ENCODE data around the gene ROM1.

The ROM1 gene

DNA sequence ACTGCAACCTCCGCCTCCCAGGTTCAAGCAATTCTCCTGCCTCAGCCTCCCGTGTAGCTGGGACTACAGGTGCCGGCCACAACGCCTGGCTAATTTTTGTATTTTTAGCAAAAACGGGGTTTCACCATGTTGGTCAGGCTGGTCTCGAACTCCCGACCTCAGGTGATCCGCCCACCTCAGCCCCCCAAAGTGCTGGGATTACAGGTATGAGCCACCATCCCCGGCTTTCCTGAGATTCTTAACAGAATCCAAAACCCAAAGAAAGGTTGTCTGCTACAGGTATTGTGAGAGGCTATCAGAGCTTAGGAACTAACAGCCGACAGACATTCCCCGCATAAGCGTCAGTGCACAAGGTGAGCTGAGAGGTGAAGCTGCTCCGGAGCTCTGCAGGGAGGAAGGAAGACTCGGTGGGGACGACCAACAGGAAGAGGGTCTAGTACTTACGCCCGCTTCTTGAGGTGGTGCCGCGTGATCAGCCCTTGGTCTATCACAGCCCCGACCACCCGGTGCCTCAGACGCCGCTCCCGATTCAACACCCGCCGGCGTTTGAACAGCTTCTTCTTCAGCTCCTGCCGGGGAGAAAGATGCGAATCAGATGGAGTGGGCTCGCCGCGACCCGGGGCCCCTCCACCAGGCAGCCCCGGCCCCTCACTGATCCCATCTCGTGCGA lies 51.5 kb downstream of the ROM1 start:
- Histone ChIP-seq H3K9me2 (replicated peaks; ENCODE audit: insufficient read depth, low read length) (no peaks in the 10 kb centered on the region), H3K9ac (ENCODE audit: low read length) (peak overlapping the region; percentile 83), H3K4me3 (ENCODE audit: low read length) (peak overlapping the region; percentile 97), H3K27me3 (replicated peaks; ENCODE audit: insufficient read depth, low read length) (no peaks in the 10 kb centered on the region), H3K79me2 (ENCODE audit: low read length) (peaks cover 36% of the 10 kb centered on the region), H4K20me1 (ENCODE audit: insufficient read depth, low read length) (no peaks in the 10 kb centered on the region), H3K9me3 (replicated peaks; ENCODE audit: insufficient read depth, low read length) (no peaks in the 10 kb centered on the region), H3K4me1 (ENCODE audit: low read length) (peaks cover 5% of the 10 kb centered on the region; the same call in 1 of the 2 replicates), H3F3A (ENCODE audit: insufficient read depth, low read length) (peaks cover 36% of the 10 kb centered on the region), H3K36me3 (replicated peaks; ENCODE audit: insufficient read depth, low read length) (no peaks in the 10 kb centered on the region; the same call in 1 of the 2 replicates), H3K27ac (ENCODE audit: low read length) (peak overlapping the region; percentile 67; the same call in 1 of the 2 replicates), H3K4me2 (ENCODE audit: low read depth, low read length) (peak overlapping the region; percentile 70; the same call in 1 of the 2 replicates), H2AFZ (ENCODE audit: low read length) (peak overlapping the region; percentile 98)
- TF ChIP-seq, protein P1, sequence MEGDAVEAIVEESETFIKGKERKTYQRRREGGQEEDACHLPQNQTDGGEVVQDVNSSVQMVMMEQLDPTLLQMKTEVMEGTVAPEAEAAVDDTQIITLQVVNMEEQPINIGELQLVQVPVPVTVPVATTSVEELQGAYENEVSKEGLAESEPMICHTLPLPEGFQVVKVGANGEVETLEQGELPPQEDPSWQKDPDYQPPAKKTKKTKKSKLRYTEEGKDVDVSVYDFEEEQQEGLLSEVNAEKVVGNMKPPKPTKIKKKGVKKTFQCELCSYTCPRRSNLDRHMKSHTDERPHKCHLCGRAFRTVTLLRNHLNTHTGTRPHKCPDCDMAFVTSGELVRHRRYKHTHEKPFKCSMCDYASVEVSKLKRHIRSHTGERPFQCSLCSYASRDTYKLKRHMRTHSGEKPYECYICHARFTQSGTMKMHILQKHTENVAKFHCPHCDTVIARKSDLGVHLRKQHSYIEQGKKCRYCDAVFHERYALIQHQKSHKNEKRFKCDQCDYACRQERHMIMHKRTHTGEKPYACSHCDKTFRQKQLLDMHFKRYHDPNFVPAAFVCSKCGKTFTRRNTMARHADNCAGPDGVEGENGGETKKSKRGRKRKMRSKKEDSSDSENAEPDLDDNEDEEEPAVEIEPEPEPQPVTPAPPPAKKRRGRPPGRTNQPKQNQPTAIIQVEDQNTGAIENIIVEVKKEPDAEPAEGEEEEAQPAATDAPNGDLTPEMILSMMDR (IDR thresholded peaks at IDR 0.05; ENCODE audit: low read length) = no peak
- TF ChIP-seq EZH2 (optimal IDR thresholded peaks at IDR 0.05; ENCODE audit: low read depth, low read length) (no peak), EZH2phosphoT487 (IDR thresholded peaks at IDR 0.05; ENCODE audit: low read length) (no peak)
- peak; percentile 69 for DNase-seq

Measured in MM.1S (cell line).